Heart right ventricle (tissue), 16 donors: ENCODE measurements around the gene CR2. TPM values are rescaled to one million over a fixed set of nuclear protein-coding genes. Genes with fewer than 3 reads are reported as not detected.

Experiments
- ATAC-seq, 8 donors: fragments of 200-7000 bp; cut with Tn5 transposase; one replicate each; pipeline ENCODE4 v1.9.1; 2020; ENCODE audit warnings: mild to moderate bottlenecking in 8 of 8, moderate library complexity in 8 of 8, moderate number of reproducible peaks in 1 of 8
- DNase-seq, 2 donors: peaks; one replicate each; pipeline ENCODE4 v3.0.0-alpha.2; 2020
- H3K27ac ChIP-seq, 10 donors: fragments of 200-600 bp; sonication (generic) in 2 of 10; one replicate each; pipeline versions ENCODE4 v1.5.0 to v1.8.0; 2020 to 2022; ENCODE audit warnings: mild to moderate bottlenecking in 3 of 10
- H3K27me3 ChIP-seq, 7 donors: fragments of 200-600 bp; one replicate each; pipeline ENCODE4 v1.8.0; 2021 to 2022; ENCODE audit warnings: mild to moderate bottlenecking in 2 of 7
- H3K36me3 ChIP-seq, 9 donors: fragments of 200-600 bp; sonication (generic) in 1 of 9; one replicate each; pipeline versions ENCODE4 v1.5.0 to v1.8.0; 2020 to 2022; ENCODE audit warnings: mild to moderate bottlenecking in 2 of 9
- H3K4me1 ChIP-seq, 9 donors: fragments of 200-600 bp; sonication (generic) in 1 of 9; one replicate each; pipeline versions ENCODE4 v1.5.0 to v1.8.0; 2020 to 2022; ENCODE audit warnings: mild to moderate bottlenecking in 4 of 9
- H3K4me3 ChIP-seq, 10 donors: fragments of 200-600 bp; sonication (generic) in 2 of 10; one replicate each; pipeline versions ENCODE4 v1.5.0 to v1.8.0; 2020 to 2022; ENCODE audit warnings: mild to moderate bottlenecking in 7 of 10, moderate library complexity in 2 of 10
- H3K9me3 ChIP-seq, 11 donors: fragments of 200-600 bp in 10 of 11; sonication (generic) in 2 of 11; one replicate each; pipeline versions ENCODE4 v1.5.0 to v1.8.0; 2013 to 2022; ENCODE audit warnings: mild to moderate bottlenecking in 2 of 11, control low read depth in 1 of 11, moderate library complexity in 1 of 11
- WGBS, 2 donors: extraction: QIAGEN DNeasy Blood & Tissue Kit; methylation state at CpG; one replicate each; pipeline ENCODE4 v1.1.7; 2013; ENCODE audit warnings: inconsistent platforms in 1 of 2; 5-methylcytosine and 5-hydroxymethylcytosine counted together
- intact Hi-C, 10 donors: fragments of 100-400 bp; cut with DNase I; formaldehyde crosslinking; loops; one replicate each; pipeline versions ENCODE4 v1.11.1 to v1.14.2; 2022
- polyA plus RNA-seq, 2 donors: library from polyadenylated mRNA; stranded (reverse); fragments of 200-250 nt; gene quantifications; one replicate each; pipeline ENCODE4 v1.2.3, GENCODE V29; 2013
- total RNA-seq, 10 donors: library from RNA; stranded (reverse); fragmentation: NEBNext Ultra II Directional in 3 of 10; extraction: Animal tissue kit (Norgen Biotek cat#: 25700) in 3 of 10; gene quantifications; one replicate each; pipeline versions ENCODE4 v1.2.1 to v1.2.4, GENCODE V29; 2021 to 2023
- TF ChIP-seq, protein P1 (sequence below), 9 donors: fragments of 200-600 bp; sonication (generic) in 2 of 9; IDR thresholded peaks; one replicate each; pipeline versions ENCODE4 v1.5.0 to v1.8.0; 2021 to 2022; ENCODE audit warnings: antibody characterized with exemption in 9 of 9, mild to moderate bottlenecking in 5 of 9, moderate library complexity in 1 of 9
- donor health status: Arrhythmogenic right ventricular cardiomyopathy.
- donor health status: ischemic (EF 13 %, LVEDD 7.1; RV severe dilation, severe dysfunction).
- donor health status: healthy with polysubstance abuse.
- donor health status: DM: no; HTN: yes; CAD: no.
- donor health status: DM: no; HTN: no; CAD: no.
- donor health status: ischemic (EF 25% LVEDD 6.9; RV normal size, moderate dysfunction).
- donor health status: ischemic (EF 25% LVEDD 5.7; RV mildly dilated, moderate dysfunction).
- donor health status: healthy.
- donor health status: DM: yes; HTN: yes; CAD: no.
- donor health status: Ischemic cardiomyopathy.
- donor health status: ischemic (EF 35%, LVEDD 5.7; RV mildly dilated, moderate dysfunction).
- donor health status: nonischemic (EF 11% LVEDD 7.7; RV severe dilation, severe dysfunction).
- donor health status: DM: yes; HTN: yes; CAD: no.
- donor health status: PGD.
- donor health status: ischemic (EF 29% LVEDD 5.4; RV normal size, mild dysfunction).
- donor health status: nonischemic (EF 23%, LVEDD 6.1; RV moderate dilation, normal function).

The CR2 gene
- total and polyA plus RNA-seq, 12 donors = 0.01 to 0.06 TPM; not detected in 10

DNA sequence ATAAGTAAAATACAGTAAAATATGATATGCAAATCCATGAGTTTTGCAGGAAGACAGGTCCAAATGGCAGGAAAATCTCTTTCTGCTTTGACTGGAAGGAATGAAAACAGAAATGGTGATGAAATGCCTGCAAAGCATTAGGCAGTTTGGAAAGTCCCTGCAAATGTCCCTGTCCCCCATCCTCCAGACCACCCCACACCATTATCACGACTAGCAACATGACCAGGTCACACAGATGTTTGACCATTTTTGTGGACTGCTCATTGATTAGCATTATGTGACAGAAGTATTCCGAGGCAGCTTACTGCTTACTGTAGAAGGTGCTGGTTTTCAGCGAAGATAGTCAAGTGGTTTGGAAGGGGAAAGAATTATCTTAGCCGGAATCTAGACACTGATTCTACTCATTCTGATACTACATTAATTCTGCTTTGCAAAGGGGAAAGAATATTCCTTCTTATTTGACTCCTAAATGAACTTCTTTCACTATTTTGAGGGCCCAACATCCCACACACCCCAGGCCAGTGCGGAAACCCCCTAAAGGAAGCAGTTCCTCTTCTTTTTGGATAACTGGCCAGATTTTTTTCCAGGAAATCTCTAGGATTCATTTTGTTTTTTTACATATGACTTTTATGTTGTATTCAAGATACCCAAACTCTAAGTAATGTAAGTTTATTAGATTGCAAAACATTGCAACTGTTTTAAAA lies 9.5 kb upstream of the CR2 start:
- no peaks in the 10 kb centered on the region for H3K36me3 ChIP-seq
- WGBS, 2 donors = 74 to 75% methylated on average over 5 of the region's 5 CpGs
- no peaks in the 10 kb centered on the region for H3K4me1 ChIP-seq

GRCh38 chr1:207453710-207454045 lies 450 bp upstream of the CR2 start:
- Histone ChIP-seq H3K9me3 (no peaks in the 10 kb centered on the region), H3K36me3 (no peaks in the 10 kb centered on the region), H3K27ac (no peak overlapping the region), H3K27me3 (peaks cover 7 to 89% (median 70%) of the 10 kb centered on the region in 7 donors), H3K4me1 (peaks cover 3 to 16% (median 14%) of the 10 kb centered on the region in 9 donors), H3K4me3 (peak overlapping the region in 3 of 10 donors; percentile 35 to 46 (median 42))
- TF ChIP-seq, protein P1, sequence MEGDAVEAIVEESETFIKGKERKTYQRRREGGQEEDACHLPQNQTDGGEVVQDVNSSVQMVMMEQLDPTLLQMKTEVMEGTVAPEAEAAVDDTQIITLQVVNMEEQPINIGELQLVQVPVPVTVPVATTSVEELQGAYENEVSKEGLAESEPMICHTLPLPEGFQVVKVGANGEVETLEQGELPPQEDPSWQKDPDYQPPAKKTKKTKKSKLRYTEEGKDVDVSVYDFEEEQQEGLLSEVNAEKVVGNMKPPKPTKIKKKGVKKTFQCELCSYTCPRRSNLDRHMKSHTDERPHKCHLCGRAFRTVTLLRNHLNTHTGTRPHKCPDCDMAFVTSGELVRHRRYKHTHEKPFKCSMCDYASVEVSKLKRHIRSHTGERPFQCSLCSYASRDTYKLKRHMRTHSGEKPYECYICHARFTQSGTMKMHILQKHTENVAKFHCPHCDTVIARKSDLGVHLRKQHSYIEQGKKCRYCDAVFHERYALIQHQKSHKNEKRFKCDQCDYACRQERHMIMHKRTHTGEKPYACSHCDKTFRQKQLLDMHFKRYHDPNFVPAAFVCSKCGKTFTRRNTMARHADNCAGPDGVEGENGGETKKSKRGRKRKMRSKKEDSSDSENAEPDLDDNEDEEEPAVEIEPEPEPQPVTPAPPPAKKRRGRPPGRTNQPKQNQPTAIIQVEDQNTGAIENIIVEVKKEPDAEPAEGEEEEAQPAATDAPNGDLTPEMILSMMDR (IDR thresholded peaks at IDR 0.05) = no peak
- ATAC-seq = no peak
- WGBS, 2 donors = 5 to 23% methylated on average over 1 of the region's 1 CpG
- intact Hi-C loops = no loop called here
- DNase-seq = no peak

More for the DNA sequence above, 9.5 kb upstream of the CR2 start:
- intact Hi-C loops = no loop called here
- ATAC-seq = no peak
- Histone ChIP-seq H3K27ac (no peak overlapping the region), H3K9me3 (no peaks in the 10 kb centered on the region), H3K4me3 (no peak overlapping the region), H3K27me3 (peaks cover 0 to 11% (median 8%) of the 10 kb centered on the region in 7 donors)
- no peak for DNase-seq
- TF ChIP-seq, protein P1 (IDR thresholded peaks at IDR 0.05) = no peak

DNA sequence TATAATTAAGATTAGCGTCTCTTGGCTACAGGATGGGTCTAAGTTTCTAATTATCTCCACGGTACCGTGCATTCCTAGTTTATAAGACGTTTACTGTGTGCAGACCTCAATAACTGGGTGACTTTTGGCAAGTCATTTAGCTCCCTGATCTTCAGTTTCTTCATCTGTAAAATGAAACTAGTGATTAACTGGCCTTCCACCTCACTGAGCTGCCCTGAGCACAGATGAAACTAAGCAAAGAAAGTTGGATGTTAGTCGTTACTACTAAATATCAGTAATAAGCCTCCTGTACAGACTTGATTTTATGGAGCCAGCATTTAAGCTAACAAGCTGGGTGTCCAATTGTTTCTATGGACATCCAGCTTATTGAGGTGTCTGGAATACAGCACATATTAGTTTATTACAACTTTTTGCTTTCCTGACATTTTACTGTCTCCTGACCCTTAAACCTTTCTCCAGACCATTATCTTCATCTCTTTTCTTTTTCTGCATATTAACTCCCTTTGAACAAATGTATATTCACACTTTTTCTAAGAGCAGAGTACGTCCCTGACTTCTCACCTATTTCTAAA lies 1.1 kb downstream of the CR2 start:
- no peak overlapping the region for H3K27ac ChIP-seq
- TF ChIP-seq, protein P1 (IDR thresholded peaks at IDR 0.05) = no peak
- WGBS, 2 donors = 54 to 64% methylated on average over 6 of the region's 6 CpGs
- intact Hi-C loops = no loop called here
- H3K36me3 ChIP-seq = no peaks in the 10 kb centered on the region
- no peak for DNase-seq
- H3K4me1 ChIP-seq = peaks cover 3 to 16% (median 14%) of the 10 kb centered on the region in 9 donors
- no peak for ATAC-seq
- H3K27me3 ChIP-seq = peaks cover 7 to 73% (median 58%) of the 10 kb centered on the region in 7 donors
- no peaks in the 10 kb centered on the region for H3K9me3 ChIP-seq
- H3K4me3 ChIP-seq = peak overlapping the region in 1 of 10 donors; percentile 42

DNA sequence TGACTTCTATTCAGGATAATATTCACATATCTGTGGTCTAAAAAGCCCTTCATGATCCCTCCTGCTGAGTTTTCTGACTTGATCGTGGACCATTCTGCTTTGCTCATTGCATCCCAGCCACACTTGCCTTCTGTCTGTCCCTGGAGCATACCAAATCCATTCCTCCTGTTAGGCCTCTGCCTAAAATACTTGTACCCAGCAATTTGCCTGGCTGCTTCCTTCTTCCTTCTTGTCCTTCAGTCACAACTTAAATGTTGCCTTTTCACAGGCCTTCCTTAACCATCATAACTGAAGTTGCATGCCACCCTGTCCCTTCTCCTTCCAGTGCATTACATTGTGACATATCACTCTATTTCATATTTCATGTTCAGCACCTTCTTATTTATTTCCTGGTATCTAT lies 4.3 kb downstream of the CR2 start:
- WGBS, 2 donors = 92 to 93% methylated on average over 1 of the region's 1 CpG
- intact Hi-C loops = no loop called here
- DNase-seq = no peak

More for the DNA sequence above, 4.3 kb downstream of the CR2 start:
- no peaks in the 10 kb centered on the region for H3K36me3 ChIP-seq
- H3K4me3 ChIP-seq = no peak overlapping the region
- no peak overlapping the region for H3K27ac ChIP-seq
- TF ChIP-seq, protein P1 (IDR thresholded peaks at IDR 0.05) = no peak
- ATAC-seq = no peak
- peaks cover 3 to 16% (median 14%) of the 10 kb centered on the region in 9 donors for H3K4me1 ChIP-seq
- no peaks in the 10 kb centered on the region for H3K9me3 ChIP-seq
- peaks cover 7 to 55% (median 35%) of the 10 kb centered on the region in 7 donors for H3K27me3 ChIP-seq
